HG03469 (cell line): ENCODE data around the gene KIF26A.

Experiments used
- ATAC-seq: cut with Tn5 transposase; IDR thresholded peaks from one replicate; pipeline ENCODE4 v1.9.1; 2021; ENCODE audit warnings: mild to moderate bottlenecking, moderate library complexity, moderate number of reproducible peaks; ENCODE audit not compliant: unreplicated experiment

KIF26A gene

GRCh38 chr14:104112113-104112505, 26.3 kb upstream of the KIF26A start:
- ATAC-seq = no peak

GRCh38 chr14:104112609-104113571, 25.5 kb upstream of the KIF26A start:
- no peak for ATAC-seq

GRCh38 chr14:104113631-104114420, 24.6 kb upstream of the KIF26A start:
- no peak for ATAC-seq

GRCh38 chr14:104114421-104115130, 23.8 kb upstream of the KIF26A start:
- no peak for ATAC-seq

GRCh38 chr14:104115131-104115600, 23.2 kb upstream of the KIF26A start:
- no peak for ATAC-seq

GRCh38 chr14:104115691-104116287, 22.6 kb upstream of the KIF26A start:
- ATAC-seq = no peak

GRCh38 chr14:104116288-104116755, 22.1 kb upstream of the KIF26A start:
- ATAC-seq = no peak

GRCh38 chr14:104116756-104117340, 21.5 kb upstream of the KIF26A start:
- no peak for ATAC-seq

GRCh38 chr14:104117341-104118005, 20.9 kb upstream of the KIF26A start:
- no peak for ATAC-seq

- no peak for ATAC-seq
Measured at GRCh38 chr14:104118006-104118844, 20.2 kb upstream of the KIF26A start.

GRCh38 chr14:104119119-104119487, 19.3 kb upstream of the KIF26A start:
- ATAC-seq = no peak

- no peak for ATAC-seq
Measured at GRCh38 chr14:104119488-104120251, 18.7 kb upstream of the KIF26A start.

GRCh38 chr14:104120281-104120741, 18.1 kb upstream of the KIF26A start:
- ATAC-seq = no peak

GRCh38 chr14:104121142-104121541, 17.2 kb upstream of the KIF26A start:
- no peak for ATAC-seq

GRCh38 chr14:104123879-104124278, 14.5 kb upstream of the KIF26A start:
- no peak for ATAC-seq

GRCh38 chr14:104125011-104125410, 13.4 kb upstream of the KIF26A start:
- no peak for ATAC-seq

- ATAC-seq = no peak
Measured at GRCh38 chr14:104126753-104127152, 11.6 kb upstream of the KIF26A start.

- no peak for ATAC-seq
Measured at GRCh38 chr14:104128981-104129380, 9.4 kb upstream of the KIF26A start.
